GM12891 (cell line): ENCODE results near the gene KRTAP1-4.

Source experiments
- PAX5 ChIP-seq: IDR thresholded peaks from 2 replicates; pipeline ENCODE4 v1.6.1; 2011; ENCODE audit warnings: low read length, moderate library complexity, mild to moderate bottlenecking; ENCODE audit not compliant: insufficient read depth, severe bottlenecking
- POLR2A ChIP-seq: IDR thresholded peaks from 2 replicates; pipeline ENCODE4 v1.6.1; 2011; ENCODE audit warnings: low read depth, low read length, control low read depth
- POLR2AphosphoS5 ChIP-seq: IDR thresholded peaks from 2 replicates; pipeline ENCODE4 v1.6.1; 2011; ENCODE audit warnings: low read depth, low read length, control low read depth
- TAF1 ChIP-seq: IDR thresholded peaks from 2 replicates; pipeline ENCODE4 v1.6.1; 2011; ENCODE audit warnings: low read depth, low read length, control low read depth

GRCh38 chr17:41026715-41027471 lies 3.1 kb downstream of the KRTAP1-4 start, which contains the start of gene KRTAP1-5:
- TF ChIP-seq PAX5: no peak
- TF ChIP-seq TAF1: no peak
- TF ChIP-seq POLR2A: no peak
- TF ChIP-seq POLR2AphosphoS5: no peak
